ENCODE measurements around the gene MIB1.

The MIB1 gene

DNA sequence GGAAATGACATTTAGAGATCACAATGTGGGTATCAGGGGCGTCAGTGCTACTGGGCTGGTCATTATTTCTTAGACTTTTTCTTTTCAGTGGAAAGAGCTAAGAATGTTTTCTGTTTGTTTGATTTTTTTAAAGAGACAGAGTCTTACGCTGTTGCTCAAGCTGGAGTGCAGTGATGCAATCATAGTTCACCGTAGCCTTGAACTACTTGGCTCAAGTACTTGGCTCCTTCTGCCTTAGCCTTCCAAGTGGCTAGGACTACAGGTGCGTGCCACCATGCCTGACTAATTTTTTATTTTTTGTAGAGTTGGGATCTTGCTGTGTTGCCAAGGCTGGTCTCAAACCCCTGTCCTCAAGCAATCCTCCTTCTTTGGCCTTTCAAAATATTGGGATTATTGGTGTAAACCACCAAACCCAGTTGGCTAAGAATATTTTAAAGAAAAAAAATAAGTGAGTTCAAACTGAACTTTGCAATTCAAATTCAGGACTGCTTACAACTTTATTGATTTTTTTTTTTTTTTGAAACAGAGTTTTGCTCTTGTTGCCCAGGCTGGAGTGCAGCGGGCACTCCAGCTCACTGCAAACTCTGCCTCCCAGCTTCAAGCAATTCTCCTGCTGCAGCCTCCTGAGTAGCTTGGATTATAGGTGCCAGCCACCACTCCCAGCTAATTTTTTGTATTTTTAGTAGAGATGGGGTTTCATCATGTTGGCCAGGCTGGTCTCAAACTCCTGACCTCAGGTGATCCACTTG is 154.2 kb downstream of the MIB1 start:
- TF ChIP-seq, protein P1, sequence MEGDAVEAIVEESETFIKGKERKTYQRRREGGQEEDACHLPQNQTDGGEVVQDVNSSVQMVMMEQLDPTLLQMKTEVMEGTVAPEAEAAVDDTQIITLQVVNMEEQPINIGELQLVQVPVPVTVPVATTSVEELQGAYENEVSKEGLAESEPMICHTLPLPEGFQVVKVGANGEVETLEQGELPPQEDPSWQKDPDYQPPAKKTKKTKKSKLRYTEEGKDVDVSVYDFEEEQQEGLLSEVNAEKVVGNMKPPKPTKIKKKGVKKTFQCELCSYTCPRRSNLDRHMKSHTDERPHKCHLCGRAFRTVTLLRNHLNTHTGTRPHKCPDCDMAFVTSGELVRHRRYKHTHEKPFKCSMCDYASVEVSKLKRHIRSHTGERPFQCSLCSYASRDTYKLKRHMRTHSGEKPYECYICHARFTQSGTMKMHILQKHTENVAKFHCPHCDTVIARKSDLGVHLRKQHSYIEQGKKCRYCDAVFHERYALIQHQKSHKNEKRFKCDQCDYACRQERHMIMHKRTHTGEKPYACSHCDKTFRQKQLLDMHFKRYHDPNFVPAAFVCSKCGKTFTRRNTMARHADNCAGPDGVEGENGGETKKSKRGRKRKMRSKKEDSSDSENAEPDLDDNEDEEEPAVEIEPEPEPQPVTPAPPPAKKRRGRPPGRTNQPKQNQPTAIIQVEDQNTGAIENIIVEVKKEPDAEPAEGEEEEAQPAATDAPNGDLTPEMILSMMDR (IDR thresholded peaks at IDR 0.05) = no peak
- Histone ChIP-seq H3K36me3 (no peaks in the 10 kb centered on the region), H3K27me3 (peaks cover 0 to 3% of the 10 kb centered on the region in 2 donors), H3K4me1 (no peaks in the 10 kb centered on the region), H3K4me3 (no peak overlapping the region), H3K27ac (no peak overlapping the region), H3K9me3 (no peaks in the 10 kb centered on the region)
- intact Hi-C loops (cut with DNase I; ENCODE audit: low total_unique reads) = no loop called here
- DNase-seq = no peak

DNA sequence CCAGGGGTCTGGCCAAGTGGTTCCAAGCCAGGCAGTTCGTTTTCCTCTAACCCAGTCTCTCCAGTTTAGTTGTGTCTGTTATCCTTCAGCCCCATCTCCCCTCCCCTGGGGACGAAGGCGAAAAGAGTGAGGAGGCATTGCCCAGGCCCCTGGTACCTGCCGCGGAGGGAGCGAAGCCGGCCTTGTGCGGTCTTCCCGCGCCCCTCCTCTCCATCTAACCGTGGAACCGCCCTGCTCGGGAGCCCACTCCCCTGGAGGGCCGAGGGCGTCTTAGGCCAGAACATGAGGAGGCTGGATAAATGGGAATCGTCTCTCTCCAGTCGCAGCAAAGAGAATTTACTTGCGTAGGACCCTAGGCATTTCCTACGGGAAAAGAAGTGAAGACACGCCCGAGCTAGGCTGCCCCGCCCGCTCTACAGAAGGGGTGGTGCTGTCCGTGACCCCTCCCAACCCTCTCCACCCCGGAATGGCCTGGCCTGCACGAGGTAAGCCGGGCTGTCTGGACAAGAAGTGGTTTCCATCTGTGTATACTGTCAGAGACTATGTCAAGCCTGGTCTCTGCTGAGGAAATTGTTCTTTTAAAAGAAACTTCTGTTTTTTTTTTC is 156.2 kb downstream of the MIB1 start:
- no peak for DNase-seq
- no peaks in the 10 kb centered on the region for H3K9me3 ChIP-seq
- H3K4me1 ChIP-seq = no peaks in the 10 kb centered on the region
- peaks cover 0 to 3% of the 10 kb centered on the region in 2 donors for H3K27me3 ChIP-seq
- H3K4me3 ChIP-seq = no peak overlapping the region
- intact Hi-C loops (cut with DNase I; ENCODE audit: low total_unique reads) = no loop called here
- H3K27ac ChIP-seq = no peak overlapping the region
- no peaks in the 10 kb centered on the region for H3K36me3 ChIP-seq
- TF ChIP-seq, protein P1 (IDR thresholded peaks at IDR 0.05) = no peak

DNA sequence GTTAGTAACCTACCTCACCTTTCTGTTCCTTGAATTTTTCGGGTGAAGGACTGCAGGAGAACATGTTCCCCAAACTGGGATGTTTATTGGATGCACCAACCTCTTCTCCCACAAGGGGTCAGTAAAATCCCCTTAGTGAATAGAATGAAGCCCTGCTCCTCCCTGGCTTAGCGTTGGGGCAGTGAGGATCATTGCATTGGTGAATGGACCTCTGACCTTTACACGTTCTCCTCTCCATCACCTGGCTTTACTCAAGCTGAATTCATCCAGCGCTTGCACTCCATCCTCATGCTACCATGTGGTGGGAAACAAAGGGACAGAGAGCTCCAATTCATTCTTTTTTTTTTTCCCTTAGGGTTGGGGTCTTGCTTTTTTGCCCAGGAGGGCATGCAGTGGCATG is 157.2 kb downstream of the MIB1 start:
- Histone ChIP-seq H3K4me1 (no peaks in the 10 kb centered on the region), H3K27me3 (peaks cover 0 to 3% of the 10 kb centered on the region in 2 donors), H3K36me3 (no peaks in the 10 kb centered on the region), H3K9me3 (no peaks in the 10 kb centered on the region), H3K4me3 (no peak overlapping the region), H3K27ac (no peak overlapping the region)
- DNase-seq = peak in 1 of 2 donors; percentile 26
- TF ChIP-seq, protein P1 (IDR thresholded peaks at IDR 0.05) = peak; percentile 44 to 57
- intact Hi-C loops (cut with DNase I; ENCODE audit: low total_unique reads) = no loop called here

DNA sequence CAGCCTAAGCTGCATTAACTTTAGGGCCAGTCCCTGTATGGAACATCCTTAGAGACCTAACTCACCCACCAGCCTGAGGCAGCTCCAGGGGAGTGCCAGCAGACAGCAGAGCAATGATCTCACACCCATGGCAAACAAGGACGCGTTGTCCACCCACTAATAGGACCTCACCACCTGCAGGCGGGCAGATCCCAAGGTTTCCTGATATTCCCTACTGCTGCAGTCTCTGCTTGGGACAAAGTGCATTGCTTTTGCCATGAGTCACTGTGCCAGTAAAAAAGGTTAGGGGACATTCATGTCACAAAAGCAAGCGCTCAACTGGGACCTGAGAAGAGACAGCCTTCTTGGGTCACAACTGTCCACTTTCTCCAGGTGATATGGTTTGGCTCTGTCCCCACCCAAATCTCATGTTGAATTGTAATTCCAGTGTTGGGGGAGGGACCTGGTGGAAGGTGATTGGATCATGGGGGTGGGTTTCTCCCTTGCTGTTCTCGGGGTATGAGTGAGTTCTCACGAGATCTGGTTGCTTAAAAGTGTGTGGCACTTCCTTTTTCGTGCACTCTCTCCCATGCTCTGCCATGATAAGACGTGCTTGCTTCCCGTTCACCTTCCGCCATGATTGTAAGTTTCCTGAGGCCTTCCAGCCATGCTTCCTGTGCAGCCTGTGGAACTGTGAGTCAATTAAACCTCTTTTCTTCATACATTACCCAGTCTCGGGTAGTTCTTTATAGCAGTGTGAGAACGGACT is 160.2 kb downstream of the MIB1 start:
- no peak overlapping the region for H3K27ac ChIP-seq
- no peak for DNase-seq
- H3K36me3 ChIP-seq = no peaks in the 10 kb centered on the region
- peaks cover 0 to 3% of the 10 kb centered on the region in 2 donors for H3K27me3 ChIP-seq
- TF ChIP-seq, protein P1 (IDR thresholded peaks at IDR 0.05) = no peak
- H3K9me3 ChIP-seq = no peaks in the 10 kb centered on the region
- no peak overlapping the region for H3K4me3 ChIP-seq
- intact Hi-C loops (cut with DNase I; ENCODE audit: low total_unique reads) = loop anchor here (10.0 kb wide), 1 partner anchor 664 kb away; no protein-coding TSS in a partner anchor
- no peaks in the 10 kb centered on the region for H3K4me1 ChIP-seq

DNA sequence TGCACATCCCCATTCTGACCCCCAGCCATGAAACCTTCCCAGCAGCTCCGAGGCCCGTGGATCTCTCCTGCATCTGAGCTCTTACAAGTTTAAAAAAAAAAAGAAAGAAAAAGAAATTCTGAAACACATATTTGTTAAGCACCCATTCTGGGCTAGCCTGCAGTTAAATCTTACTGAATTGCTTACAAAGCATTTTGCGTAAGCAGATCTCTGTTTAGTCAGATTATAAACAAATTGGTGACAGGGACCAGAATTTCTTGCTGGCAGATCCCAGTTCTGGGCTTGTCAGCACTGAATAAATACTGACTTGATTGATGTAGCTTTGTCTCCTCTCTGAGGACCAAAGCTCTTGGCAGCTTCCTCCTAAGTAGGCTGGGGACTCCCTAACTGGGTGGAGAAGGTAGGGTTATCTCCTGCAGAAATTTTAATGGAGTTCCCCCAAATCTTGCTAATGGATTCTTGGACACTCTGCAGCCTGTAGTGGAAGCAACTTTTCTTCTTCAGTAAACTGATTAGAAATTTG is 160.9 kb downstream of the MIB1 start:
- TF ChIP-seq, protein P1 (IDR thresholded peaks at IDR 0.05) = no peak
- H3K4me3 ChIP-seq = no peak overlapping the region
- H3K4me1 ChIP-seq = no peaks in the 10 kb centered on the region
- DNase-seq = no peak
- no peaks in the 10 kb centered on the region for H3K9me3 ChIP-seq
- H3K36me3 ChIP-seq = no peaks in the 10 kb centered on the region
- intact Hi-C loops (cut with DNase I; ENCODE audit: low total_unique reads) = loop anchor here (10.0 kb wide), 1 partner anchor 663 kb away; no protein-coding TSS in a partner anchor
- peaks cover 0 to 3% of the 10 kb centered on the region in 2 donors for H3K27me3 ChIP-seq
- no peak overlapping the region for H3K27ac ChIP-seq
